SK-N-MC (cell line): Measurements from ENCODE around the gene ANO2.

Experiments
- DNase-seq: peaks from one replicate; pipeline ENCODE4 v3.0.0-alpha.2; 2011; ENCODE audit warnings: low read depth, low spot score
- H3K27ac ChIP-seq: fragments of 200-600 bp; sonication (generic); 2 replicates; pipeline ENCODE4 v1.5.1; 2016; ENCODE audit warnings: mixed run types
- H3K36me3 ChIP-seq: fragments of 200-600 bp; sonication (generic); 2 replicates; pipeline ENCODE4 v1.6.1; 2017; ENCODE audit warnings: antibody characterized with exemption, low read length, mixed read lengths; ENCODE audit not compliant: insufficient read depth
- H3K4me3 ChIP-seq: fragments of 200-600 bp; sonication (generic); 2 replicates; pipeline ENCODE4 v1.5.1; 2016
- H3K9ac ChIP-seq: fragments of 200-600 bp; sonication (generic); 2 replicates; pipeline ENCODE4 v1.8.0; 2017; ENCODE audit warnings: mixed run types, mixed read lengths; ENCODE audit not compliant: insufficient read length
- H3K9me3 ChIP-seq: fragments of 200-600 bp; sonication (generic); 2 replicates; pipeline ENCODE4 v1.6.1; 2017; ENCODE audit warnings: low read depth, mild to moderate bottlenecking, antibody characterized with exemption, low read length, moderate library complexity, mixed read lengths
- EZH2 ChIP-seq: fragments of 200-600 bp; sonication (generic); IDR thresholded peaks from one replicate; pipeline ENCODE4 v1.6.1; 2017; ENCODE audit warnings: antibody characterized with exemption
- FOXP2 ChIP-seq: optimal IDR thresholded peaks from 2 replicates; pipeline ENCODE3; 2011; ENCODE audit warnings: mild to moderate bottlenecking, moderate library complexity; ENCODE audit not compliant: insufficient read depth; ENCODE audit errors: extremely low read length, control extremely low read depth
- POLR2AphosphoS5 ChIP-seq: IDR thresholded peaks from 2 replicates; pipeline ENCODE4 v1.6.1; 2012; ENCODE audit warnings: mild to moderate bottlenecking, low read depth, low read length, borderline replicate concordance

Gene ANO2

DNA sequence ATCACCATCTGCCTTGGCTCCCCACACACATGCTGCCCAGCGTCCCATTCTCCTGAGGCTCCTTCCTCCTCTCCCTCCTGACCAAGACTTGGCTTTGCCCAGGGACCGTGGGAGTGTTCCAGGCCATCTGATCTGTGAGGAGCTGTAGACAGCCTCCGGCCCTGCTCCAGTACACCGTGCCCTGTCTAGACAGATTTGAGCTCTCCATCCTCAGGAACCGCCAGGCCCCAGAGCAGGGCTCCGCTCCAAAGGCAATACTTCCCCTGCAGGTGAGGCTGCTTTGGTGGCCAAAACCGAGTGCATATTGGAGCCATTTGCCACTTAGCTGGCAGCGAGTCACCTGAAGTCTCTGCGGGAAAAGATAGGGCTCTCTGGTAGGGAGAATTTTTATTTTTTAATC lies 147.4 kb downstream of the ANO2 start:
- H3K36me3 ChIP-seq: no peaks in the 10 kb centered on the region
- H3K9ac ChIP-seq: no peak overlapping the region
- TF ChIP-seq FOXP2 (no peak), EZH2 (no peak), POLR2AphosphoS5 (no peak)
- no peak overlapping the region for H3K27ac ChIP-seq
- no peak overlapping the region for H3K4me3 ChIP-seq
- H3K9me3 ChIP-seq: no peaks in the 10 kb centered on the region
- no peak for DNase-seq

GRCh38 chr12:5796959-5797225 lies 148.2 kb downstream of the ANO2 start:
- Histone ChIP-seq H3K36me3 (no peaks in the 10 kb centered on the region), H3K9ac (no peak overlapping the region), H3K9me3 (no peaks in the 10 kb centered on the region), H3K27ac (no peak overlapping the region), H3K4me3 (no peak overlapping the region)
- TF ChIP-seq FOXP2 (no peak), POLR2AphosphoS5 (no peak), EZH2 (no peak)
- no peak for DNase-seq

DNA sequence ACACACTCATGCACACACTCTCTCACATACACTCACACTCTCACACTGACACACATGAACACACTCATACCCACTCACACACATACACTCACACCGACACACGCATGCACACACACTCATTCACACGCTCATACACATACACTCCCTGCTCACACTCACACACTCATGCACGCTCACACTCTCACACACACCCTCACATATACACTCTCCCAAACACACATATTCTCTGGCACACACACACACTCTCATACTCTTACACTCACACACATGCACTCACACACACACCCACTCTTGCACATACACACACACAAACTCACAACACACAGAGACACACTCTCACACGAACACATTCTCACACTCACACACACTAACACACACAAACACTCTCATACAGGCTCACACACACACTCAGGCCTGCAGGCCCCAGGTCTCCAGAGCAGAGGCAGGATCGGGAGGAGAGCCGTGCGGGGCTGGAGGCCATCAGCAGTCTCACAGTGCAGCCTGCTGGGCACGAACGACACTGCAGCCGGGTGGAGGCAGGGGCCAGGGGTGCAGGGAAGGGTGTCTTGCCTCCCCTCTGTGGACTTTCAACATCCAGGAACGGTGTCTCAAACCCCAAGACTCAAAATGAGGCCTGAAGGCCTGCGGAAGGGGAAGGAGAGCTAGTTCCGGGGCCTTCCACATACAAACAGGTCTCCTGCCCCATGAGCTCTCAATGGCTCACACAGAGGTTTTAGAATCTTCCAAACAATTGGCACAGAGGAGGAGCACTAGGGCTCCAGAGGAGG lies 148.7 kb downstream of the ANO2 start:
- no peaks in the 10 kb centered on the region for H3K9me3 ChIP-seq
- no peak overlapping the region for H3K27ac ChIP-seq
- DNase-seq: no peak
- no peaks in the 10 kb centered on the region for H3K36me3 ChIP-seq
- H3K4me3 ChIP-seq: no peak overlapping the region
- TF ChIP-seq POLR2AphosphoS5: no peak
- no peak for TF ChIP-seq EZH2
- no peak for TF ChIP-seq FOXP2
- H3K9ac ChIP-seq: no peak overlapping the region

GRCh38 chr12:5794156-5794555 lies 150.9 kb downstream of the ANO2 start:
- Histone ChIP-seq H3K9ac (no peak overlapping the region), H3K4me3 (no peak overlapping the region), H3K36me3 (no peaks in the 10 kb centered on the region), H3K9me3 (no peaks in the 10 kb centered on the region), H3K27ac (no peak overlapping the region)
- DNase-seq: no peak
- no peak for TF ChIP-seq EZH2
- TF ChIP-seq FOXP2: no peak
- TF ChIP-seq POLR2AphosphoS5: no peak

DNA sequence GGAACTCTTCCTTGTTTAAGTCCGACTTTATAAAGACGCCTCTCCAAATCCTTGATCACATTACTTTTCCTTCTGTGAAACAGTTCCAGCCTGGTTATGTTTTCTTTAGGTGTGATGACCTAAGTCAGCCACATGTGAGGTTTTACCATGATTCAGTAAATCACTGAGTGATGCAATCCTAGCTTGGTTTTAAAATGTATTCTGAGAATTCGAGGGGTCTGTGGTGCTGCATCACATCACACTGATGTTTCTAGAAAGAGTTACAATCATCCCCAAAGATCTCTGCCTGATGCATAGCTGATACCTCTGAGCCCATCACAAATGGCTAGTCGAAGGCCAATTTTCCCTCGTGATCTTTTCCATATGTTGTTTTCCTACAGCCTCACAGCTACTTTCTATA lies 152.7 kb downstream of the ANO2 start:
- H3K9me3 ChIP-seq: no peaks in the 10 kb centered on the region
- no peak for DNase-seq
- H3K36me3 ChIP-seq: no peaks in the 10 kb centered on the region
- no peak overlapping the region for H3K27ac ChIP-seq
- no peak overlapping the region for H3K4me3 ChIP-seq
- no peak overlapping the region for H3K9ac ChIP-seq
- TF ChIP-seq POLR2AphosphoS5 (no peak), FOXP2 (no peak), EZH2 (no peak)

- TF ChIP-seq EZH2: no peak
- no peak for TF ChIP-seq POLR2AphosphoS5
- no peak for TF ChIP-seq FOXP2
Measured at GRCh38 chr12:5789469-5789968, 155.5 kb downstream of the ANO2 start.

DNA sequence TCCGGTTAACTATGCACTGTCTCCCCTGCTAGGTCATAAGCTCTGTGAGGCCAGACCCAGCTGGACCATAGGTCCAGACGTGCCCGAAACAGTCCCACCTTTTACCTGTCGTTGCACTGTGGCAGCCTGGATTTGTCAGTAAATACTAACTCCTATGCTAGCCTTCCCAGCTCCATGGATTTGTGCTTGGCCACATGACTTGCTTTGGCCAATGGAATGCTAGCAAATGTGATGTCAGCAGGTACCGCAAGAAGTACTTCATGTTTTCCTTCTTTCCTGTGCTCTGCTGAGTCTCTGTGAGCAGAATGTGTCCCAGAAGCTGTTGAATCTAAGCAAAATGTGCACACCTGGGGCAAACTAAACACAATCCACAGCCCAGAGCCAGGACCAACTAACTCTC lies 157.2 kb downstream of the ANO2 start:
- DNase-seq: no peak
- H3K36me3 ChIP-seq: no peaks in the 10 kb centered on the region
- H3K9ac ChIP-seq: no peak overlapping the region
- H3K27ac ChIP-seq: no peak overlapping the region
- H3K4me3 ChIP-seq: no peak overlapping the region
- no peaks in the 10 kb centered on the region for H3K9me3 ChIP-seq
- TF ChIP-seq EZH2 (no peak), POLR2AphosphoS5 (no peak), FOXP2 (no peak)

More at GRCh38 chr12:5789469-5789968, 155.5 kb downstream of the ANO2 start:
- no peak overlapping the region for H3K27ac ChIP-seq
- no peaks in the 10 kb centered on the region for H3K9me3 ChIP-seq
- no peak overlapping the region for H3K9ac ChIP-seq
- H3K36me3 ChIP-seq: no peaks in the 10 kb centered on the region
- DNase-seq: no peak
- H3K4me3 ChIP-seq: no peak overlapping the region

GRCh38 chr12:5785601-5786000 lies 159.5 kb downstream of the ANO2 start:
- no peak overlapping the region for H3K27ac ChIP-seq

GRCh38 chr12:5784462-5785130 lies 160.5 kb downstream of the ANO2 start:
- Histone ChIP-seq H3K9me3 (no peaks in the 10 kb centered on the region), H3K4me3 (no peak overlapping the region), H3K9ac (no peak overlapping the region), H3K27ac (no peak overlapping the region), H3K36me3 (no peaks in the 10 kb centered on the region)
- no peak for DNase-seq
- no peak for TF ChIP-seq FOXP2
- no peak for TF ChIP-seq EZH2
- TF ChIP-seq POLR2AphosphoS5: no peak

More at GRCh38 chr12:5785601-5786000, 159.5 kb downstream of the ANO2 start:
- no peak overlapping the region for H3K9ac ChIP-seq
- H3K4me3 ChIP-seq: no peak overlapping the region
- TF ChIP-seq FOXP2 (no peak), EZH2 (no peak), POLR2AphosphoS5 (no peak)
- H3K9me3 ChIP-seq: no peaks in the 10 kb centered on the region
- DNase-seq: no peak
- H3K36me3 ChIP-seq: no peaks in the 10 kb centered on the region
